ENCODE data around the gene TOPBP1.

DNA sequence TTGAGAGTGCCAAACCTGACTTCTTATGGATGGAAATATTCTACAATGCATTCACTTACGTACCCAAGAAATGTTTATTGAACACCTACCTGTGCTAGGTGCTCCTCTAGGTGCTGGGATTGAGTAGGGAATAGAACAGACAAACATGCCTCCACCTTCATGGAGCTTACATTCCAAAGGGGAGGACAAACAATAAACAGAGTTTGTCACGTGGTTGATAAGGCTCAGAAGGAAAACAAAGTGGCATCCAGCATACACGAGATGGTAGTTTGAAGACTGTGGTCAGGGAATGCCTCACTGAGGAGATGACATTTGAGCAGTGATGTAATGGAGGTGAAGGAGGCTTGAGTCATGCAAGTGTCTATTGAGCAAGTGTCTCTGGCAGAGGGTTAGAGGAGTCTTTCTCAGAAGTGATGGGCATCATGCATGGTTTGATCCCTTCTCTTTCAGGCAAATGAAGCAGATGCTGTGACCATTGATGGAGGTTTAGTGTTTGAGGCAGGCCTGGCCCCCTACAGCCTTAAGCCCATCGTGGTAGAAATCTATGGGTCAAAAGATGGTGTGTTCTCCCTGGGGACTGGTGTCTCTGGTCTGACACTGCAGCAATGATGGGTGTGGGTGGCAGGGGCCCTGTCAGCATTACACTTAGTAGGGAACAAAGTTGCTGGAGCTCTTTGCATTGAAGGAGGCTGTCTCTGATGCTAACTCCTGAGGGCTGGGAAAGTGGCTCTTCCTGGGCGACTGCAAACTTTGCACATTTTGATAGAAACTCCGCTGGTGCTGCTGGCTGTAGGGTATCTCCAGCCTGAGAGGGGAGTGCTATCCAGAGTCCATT lies 29.7 kb upstream of the TOPBP1 start:
- TF ChIP-seq, protein P1, sequence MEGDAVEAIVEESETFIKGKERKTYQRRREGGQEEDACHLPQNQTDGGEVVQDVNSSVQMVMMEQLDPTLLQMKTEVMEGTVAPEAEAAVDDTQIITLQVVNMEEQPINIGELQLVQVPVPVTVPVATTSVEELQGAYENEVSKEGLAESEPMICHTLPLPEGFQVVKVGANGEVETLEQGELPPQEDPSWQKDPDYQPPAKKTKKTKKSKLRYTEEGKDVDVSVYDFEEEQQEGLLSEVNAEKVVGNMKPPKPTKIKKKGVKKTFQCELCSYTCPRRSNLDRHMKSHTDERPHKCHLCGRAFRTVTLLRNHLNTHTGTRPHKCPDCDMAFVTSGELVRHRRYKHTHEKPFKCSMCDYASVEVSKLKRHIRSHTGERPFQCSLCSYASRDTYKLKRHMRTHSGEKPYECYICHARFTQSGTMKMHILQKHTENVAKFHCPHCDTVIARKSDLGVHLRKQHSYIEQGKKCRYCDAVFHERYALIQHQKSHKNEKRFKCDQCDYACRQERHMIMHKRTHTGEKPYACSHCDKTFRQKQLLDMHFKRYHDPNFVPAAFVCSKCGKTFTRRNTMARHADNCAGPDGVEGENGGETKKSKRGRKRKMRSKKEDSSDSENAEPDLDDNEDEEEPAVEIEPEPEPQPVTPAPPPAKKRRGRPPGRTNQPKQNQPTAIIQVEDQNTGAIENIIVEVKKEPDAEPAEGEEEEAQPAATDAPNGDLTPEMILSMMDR (conservative IDR thresholded peaks at IDR 0.05; ENCODE audit: low read length): no peak
- TF ChIP-seq EZH2phosphoT487 (IDR thresholded peaks at IDR 0.05; ENCODE audit: borderline replicate concordance, low read depth, low read length): no peak

Measured in OCI-LY7 (cell line).